ENCODE results near the gene SPP2. TPM values are rescaled to one million over a fixed set of nuclear protein-coding genes. Genes with fewer than 3 reads are reported as not detected.

The SPP2 gene
- total and polyA plus RNA-seq, 2 experiments from 2014 or later, result 71.4 to 78.5 TPM

DNA sequence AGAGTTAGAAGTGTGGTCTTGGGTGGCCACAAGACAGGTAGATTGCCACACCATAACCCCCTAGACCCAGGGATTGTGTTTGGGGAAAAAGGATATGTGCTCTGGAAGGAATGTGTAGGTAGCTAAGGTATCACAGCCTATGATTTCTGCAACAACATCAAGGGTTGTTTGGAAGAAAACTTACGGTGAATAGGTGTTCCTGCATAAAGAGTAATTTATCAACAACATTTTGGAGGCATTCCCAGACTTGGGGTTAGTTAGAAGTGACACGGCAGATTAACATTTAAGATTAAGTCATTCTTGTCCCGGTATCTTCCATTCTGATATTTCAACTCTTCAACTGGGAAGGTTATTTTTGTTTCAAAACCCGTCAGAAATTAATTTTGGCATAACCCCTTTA is 65.5 kb downstream of the SPP2 start:
- no peak for TF ChIP-seq EZH2phosphoT487 (IDR thresholded peaks at IDR 0.05; ENCODE audit: low read depth, severe bottlenecking, unreplicated experiment)
- TF ChIP-seq, protein P1, sequence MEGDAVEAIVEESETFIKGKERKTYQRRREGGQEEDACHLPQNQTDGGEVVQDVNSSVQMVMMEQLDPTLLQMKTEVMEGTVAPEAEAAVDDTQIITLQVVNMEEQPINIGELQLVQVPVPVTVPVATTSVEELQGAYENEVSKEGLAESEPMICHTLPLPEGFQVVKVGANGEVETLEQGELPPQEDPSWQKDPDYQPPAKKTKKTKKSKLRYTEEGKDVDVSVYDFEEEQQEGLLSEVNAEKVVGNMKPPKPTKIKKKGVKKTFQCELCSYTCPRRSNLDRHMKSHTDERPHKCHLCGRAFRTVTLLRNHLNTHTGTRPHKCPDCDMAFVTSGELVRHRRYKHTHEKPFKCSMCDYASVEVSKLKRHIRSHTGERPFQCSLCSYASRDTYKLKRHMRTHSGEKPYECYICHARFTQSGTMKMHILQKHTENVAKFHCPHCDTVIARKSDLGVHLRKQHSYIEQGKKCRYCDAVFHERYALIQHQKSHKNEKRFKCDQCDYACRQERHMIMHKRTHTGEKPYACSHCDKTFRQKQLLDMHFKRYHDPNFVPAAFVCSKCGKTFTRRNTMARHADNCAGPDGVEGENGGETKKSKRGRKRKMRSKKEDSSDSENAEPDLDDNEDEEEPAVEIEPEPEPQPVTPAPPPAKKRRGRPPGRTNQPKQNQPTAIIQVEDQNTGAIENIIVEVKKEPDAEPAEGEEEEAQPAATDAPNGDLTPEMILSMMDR (IDR thresholded peaks at IDR 0.05; ENCODE audit: poor library complexity), result no peak
- TF ChIP-seq EZH2 (IDR thresholded peaks at IDR 0.05; ENCODE audit: borderline replicate concordance), result no peak
- WGBS (ENCODE audit: low lambda C conversion rate, missing lambda C conversion rate), result 81% methylated on average over 4 of the region's 4 CpGs
- Histone ChIP-seq H3K27me3 (peaks cover 3% of the 10 kb centered on the region), H3K4me2 (no peak overlapping the region), H3K9me2 (replicated peaks; ENCODE audit: insufficient read depth) (no peaks in the 10 kb centered on the region), H3K4me3 (no peak overlapping the region), H3K36me3 (replicated peaks; ENCODE audit: insufficient read depth, low read depth) (no peaks in the 10 kb centered on the region), H4K20me1 (ENCODE audit: insufficient read depth, poor library complexity, severe bottlenecking) (no peaks in the 10 kb centered on the region), H3K4me1 (ENCODE audit: insufficient read depth) (no peaks in the 10 kb centered on the region), H3K27ac (no peak overlapping the region), H3K9me3 (ENCODE audit: low read depth) (no peaks in the 10 kb centered on the region), H3K79me2 (no peaks in the 10 kb centered on the region), H2AFZ (no peak overlapping the region)
- DNase-seq (ENCODE audit: low spot score), result no peak

DNA sequence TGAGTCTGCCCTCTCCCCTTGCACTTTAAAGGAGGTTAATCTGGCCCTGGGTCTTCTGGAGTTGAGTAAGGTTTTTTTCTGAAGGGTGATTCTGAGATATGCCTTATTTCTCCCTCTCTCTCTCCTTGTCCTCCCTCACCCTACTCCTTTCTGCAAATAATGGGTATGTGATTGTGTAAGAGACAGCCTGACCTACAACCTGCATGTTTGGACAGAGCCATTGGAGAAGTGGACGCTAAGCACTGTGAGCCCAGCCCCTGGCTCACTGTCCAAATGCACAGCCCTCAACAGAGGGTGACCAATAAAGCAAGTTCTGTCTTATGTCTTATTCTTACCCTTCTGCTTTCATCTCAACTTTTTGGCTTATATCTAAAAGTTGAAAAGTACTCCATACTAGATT is 71.5 kb downstream of the SPP2 start:
- Histone ChIP-seq H3K4me3 (no peak overlapping the region), H3K9me3 (ENCODE audit: low read depth) (no peaks in the 10 kb centered on the region), H3K36me3 (replicated peaks; ENCODE audit: insufficient read depth, low read depth) (no peaks in the 10 kb centered on the region), H2AFZ (no peak overlapping the region), H3K27me3 (no peaks in the 10 kb centered on the region), H4K20me1 (ENCODE audit: insufficient read depth, poor library complexity, severe bottlenecking) (no peaks in the 10 kb centered on the region), H3K79me2 (no peaks in the 10 kb centered on the region), H3K9me2 (replicated peaks; ENCODE audit: insufficient read depth) (no peaks in the 10 kb centered on the region), H3K4me2 (no peak overlapping the region), H3K4me1 (ENCODE audit: insufficient read depth) (no peaks in the 10 kb centered on the region), H3K27ac (no peak overlapping the region)
- WGBS (ENCODE audit: low lambda C conversion rate, missing lambda C conversion rate), result 68% methylated on average over 1 of the region's 1 CpG
- TF ChIP-seq, protein P1 (IDR thresholded peaks at IDR 0.05; ENCODE audit: poor library complexity), result no peak
- TF ChIP-seq EZH2 (IDR thresholded peaks at IDR 0.05; ENCODE audit: borderline replicate concordance), result no peak
- no peak for TF ChIP-seq EZH2phosphoT487 (IDR thresholded peaks at IDR 0.05; ENCODE audit: low read depth, severe bottlenecking, unreplicated experiment)
- DNase-seq (ENCODE audit: low spot score), result no peak

DNA sequence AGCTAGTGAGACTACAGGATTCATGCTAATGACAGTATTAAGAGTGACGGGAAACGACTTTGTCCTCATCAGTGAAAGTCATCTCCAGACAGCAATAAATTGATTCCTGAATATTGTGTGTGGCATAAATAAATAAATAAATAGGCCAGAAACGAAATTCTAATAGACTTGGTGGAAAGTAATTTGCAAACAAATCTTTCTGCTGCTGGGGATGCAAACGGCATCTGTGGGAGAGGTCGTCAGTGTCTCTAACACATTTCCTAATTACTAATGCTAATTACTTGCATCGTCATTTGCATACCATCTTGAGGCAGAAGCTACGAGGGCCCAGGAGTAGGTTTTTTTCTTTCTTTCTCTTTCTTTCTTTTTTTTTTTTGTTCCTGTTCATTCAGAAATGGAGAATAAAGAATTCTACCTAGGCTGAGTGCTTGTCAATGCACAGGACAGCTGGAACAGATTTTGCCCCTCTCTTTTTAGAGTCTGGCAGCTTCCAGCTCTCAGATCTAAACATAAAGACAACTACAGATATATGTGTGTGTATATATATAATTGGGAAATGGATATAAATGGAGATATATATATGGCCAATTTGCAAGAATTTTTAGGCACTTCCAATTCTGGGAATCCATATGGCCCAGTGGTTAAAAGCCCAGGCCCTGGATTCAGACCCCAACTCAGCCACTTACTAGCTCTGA is 75.1 kb downstream of the SPP2 start:
- Histone ChIP-seq H3K36me3 (replicated peaks; ENCODE audit: insufficient read depth, low read depth) (no peaks in the 10 kb centered on the region), H2AFZ (no peak overlapping the region), H3K79me2 (no peaks in the 10 kb centered on the region), H3K9me2 (replicated peaks; ENCODE audit: insufficient read depth) (no peaks in the 10 kb centered on the region), H3K4me3 (no peak overlapping the region), H3K9me3 (ENCODE audit: low read depth) (no peaks in the 10 kb centered on the region), H3K4me2 (no peak overlapping the region), H3K4me1 (ENCODE audit: insufficient read depth) (no peaks in the 10 kb centered on the region), H3K27me3 (no peaks in the 10 kb centered on the region), H3K27ac (no peak overlapping the region), H4K20me1 (ENCODE audit: insufficient read depth, poor library complexity, severe bottlenecking) (no peaks in the 10 kb centered on the region)
- TF ChIP-seq EZH2 (IDR thresholded peaks at IDR 0.05; ENCODE audit: borderline replicate concordance) (no peak), EZH2phosphoT487 (IDR thresholded peaks at IDR 0.05; ENCODE audit: low read depth, severe bottlenecking, unreplicated experiment) (no peak)
- TF ChIP-seq, protein P1 (IDR thresholded peaks at IDR 0.05; ENCODE audit: poor library complexity), result no peak
- DNase-seq (ENCODE audit: low spot score), result no peak
- WGBS (ENCODE audit: low lambda C conversion rate, missing lambda C conversion rate), result 66% methylated on average over 7 of the region's 7 CpGs
